ENCODE measurements around the gene SPATA24.
A peak's percentile ranks its signal among the peaks of the same experiment; 100 is the strongest.
"Not testable (repeated sequence)": the region's sequence is repeated elsewhere in the genome, so short reads cannot be mapped to it uniquely, and the experiment has no call there.

The SPATA24 gene

GRCh38 chr5:139383993-139384590 lies 19.8 kb downstream of the SPATA24 start:
- no peak for DNase-seq (ENCODE audit: low read depth, low spot score)

DNA sequence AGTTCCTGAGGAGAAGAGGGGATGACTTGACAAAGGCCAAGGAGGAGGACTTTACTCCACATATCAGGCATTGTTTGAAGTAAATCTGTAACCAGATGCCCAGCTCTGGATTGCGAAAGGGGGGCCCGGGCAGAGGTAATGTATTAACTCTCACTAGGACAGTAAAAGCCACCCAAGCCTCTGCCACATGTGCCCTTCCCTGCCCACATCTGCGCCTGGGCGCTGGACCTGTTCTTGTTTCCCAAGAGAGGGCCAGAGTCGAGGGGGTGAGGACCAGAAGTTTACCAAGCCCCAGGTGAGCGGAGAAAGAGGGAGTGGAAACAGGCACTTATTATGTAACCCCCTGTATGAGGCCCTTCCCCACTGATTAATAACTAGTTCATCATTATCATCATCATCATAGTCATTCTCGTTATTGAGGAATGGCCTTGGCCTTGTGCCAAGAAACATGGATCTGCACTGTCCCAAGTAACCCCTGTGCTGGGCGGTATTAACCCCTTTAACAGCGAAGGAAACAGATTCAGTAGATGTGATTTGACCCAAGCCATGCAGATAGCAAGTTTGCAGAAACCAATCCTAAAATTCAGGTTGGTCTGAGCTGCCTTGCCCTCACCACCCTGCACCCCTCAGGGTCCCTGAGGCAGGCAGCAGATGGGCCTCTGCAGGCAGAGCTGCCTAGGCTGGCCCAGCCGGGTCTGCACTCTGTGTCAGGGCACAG lies 20.5 kb downstream of the SPATA24 start, which contains the start of gene SLC23A1:
Gene SLC23A1, minus strand, starts transcription at position 23 of the 718 bp plus-strand sequence. CDS start 44 bp downstream, outside the sequence.
- DNase-seq (ENCODE audit: low read depth, low spot score) = no peak

GRCh38 chr5:139382807-139383206 lies 21.1 kb downstream of the SPATA24 start:
- DNase-seq (ENCODE audit: low read depth, low spot score) = no peak

DNA sequence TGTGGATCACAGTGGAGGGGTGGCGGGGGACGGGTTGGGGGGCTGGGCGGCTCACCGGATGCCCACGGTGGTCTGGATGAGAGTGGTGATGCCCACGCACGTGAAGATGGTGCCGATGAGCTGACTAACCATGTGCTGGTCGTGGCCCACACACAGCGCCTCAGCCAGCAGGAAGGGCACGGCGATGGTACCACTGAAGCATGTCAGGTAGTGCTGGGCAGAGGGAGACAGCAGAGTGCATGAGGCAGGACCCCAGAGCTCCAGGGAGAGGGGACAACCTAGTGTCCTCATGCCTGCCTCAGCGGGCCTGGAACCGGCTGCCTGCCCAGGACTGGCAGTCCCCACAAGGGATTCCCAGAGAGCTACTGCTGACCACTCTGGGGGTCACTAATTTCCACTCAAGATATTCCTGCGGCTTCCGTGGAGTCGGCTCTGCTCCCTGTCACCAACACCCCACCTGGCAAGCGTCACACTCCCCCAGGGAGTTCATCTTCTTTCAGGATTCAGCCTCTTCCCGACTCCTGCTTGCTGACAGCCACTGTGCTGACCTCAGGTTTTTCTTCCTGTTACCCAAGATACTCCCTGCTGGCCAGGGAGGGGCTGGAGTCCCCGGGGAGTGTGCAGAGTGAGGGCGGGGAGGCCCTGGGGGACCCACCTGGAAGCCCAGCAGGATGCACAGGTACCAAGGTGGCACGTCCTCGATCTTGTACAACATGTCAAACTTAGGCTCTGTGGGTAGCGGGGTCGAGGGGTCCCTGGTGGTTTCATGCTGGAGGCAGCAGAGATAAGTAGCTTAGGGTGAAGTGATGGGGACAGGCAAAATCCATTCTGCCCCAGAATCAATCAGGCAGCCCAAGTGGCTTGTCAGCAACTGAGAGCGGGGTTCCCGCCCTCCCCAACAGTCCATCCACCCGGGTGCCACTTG lies 21.8 kb downstream of the SPATA24 start:
- DNase-seq (ENCODE audit: low read depth, low spot score) = no peak

DNA sequence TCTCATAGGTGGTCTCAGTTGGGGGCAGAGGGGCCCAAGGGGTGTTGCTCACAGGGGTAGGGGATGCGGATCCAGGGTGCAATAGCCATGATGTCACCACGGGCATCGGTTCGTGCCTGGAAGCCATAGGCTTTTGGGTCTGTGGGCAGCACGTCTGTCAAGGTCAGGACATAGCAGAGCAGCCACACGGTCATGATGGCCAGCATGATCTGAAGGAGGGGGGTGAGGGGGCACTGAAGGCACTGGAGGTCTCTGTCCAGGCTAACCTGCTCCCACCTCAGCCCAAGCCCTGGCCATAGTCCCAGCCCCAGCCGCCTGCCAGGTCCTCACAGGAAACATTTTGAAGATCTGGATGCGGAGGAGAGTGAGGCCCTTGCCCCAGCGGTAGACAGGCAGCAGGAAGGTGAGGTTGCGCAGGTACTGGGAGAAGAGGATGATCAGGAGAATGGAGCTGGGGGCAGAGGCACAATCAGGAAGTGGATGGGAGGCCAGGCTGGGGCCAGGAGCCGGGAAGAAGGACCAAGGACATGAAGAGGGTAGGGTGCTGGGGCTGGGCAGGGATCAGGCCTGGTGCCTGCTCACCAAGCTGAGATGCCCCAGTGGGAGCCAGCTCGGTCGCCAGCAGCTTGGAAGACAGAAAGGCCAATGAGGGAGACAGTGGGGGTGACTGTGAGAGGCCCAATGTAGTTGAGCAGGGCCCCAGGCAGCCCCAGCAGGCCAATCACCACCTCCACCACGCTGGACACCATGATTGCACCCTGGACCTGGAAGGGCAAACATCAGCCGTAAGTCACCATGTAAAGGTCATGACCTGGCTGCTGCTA lies 24.1 kb downstream of the SPATA24 start:
- DNase-seq (ENCODE audit: low read depth, low spot score) = no peak

GRCh38 chr5:139378941-139379361 lies 24.9 kb downstream of the SPATA24 start:
- DNase-seq (ENCODE audit: low read depth, low spot score) = no peak

- no peak for DNase-seq (ENCODE audit: low read depth, low spot score)
These were observed 25.6 kb downstream of the SPATA24 start for GRCh38 chr5:139378101-139378825.

GRCh38 chr5:139377226-139377625 lies 26.7 kb downstream of the SPATA24 start:
- no peak for DNase-seq (ENCODE audit: low read depth, low spot score)

DNA sequence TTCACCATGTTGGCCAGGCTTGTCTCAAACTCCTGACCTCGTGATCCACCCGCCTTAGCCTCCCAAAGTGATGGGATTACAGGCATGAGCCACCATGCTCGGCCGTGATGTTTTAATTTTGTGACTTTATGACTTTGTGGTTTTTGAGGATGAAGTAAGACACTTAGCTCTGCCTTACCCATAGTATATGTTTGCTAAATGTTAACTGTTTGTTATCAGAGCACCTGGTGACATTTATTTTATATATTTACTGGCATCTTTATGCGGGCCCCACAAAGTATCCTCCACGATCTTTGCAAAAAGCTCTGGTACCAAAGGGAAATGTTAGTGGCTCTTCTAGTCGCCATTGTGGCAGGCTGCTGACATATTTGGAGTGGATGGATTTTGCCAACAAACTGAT lies 27.5 kb downstream of the SPATA24 start:
- no peak for DNase-seq (ENCODE audit: low read depth, low spot score)

DNA sequence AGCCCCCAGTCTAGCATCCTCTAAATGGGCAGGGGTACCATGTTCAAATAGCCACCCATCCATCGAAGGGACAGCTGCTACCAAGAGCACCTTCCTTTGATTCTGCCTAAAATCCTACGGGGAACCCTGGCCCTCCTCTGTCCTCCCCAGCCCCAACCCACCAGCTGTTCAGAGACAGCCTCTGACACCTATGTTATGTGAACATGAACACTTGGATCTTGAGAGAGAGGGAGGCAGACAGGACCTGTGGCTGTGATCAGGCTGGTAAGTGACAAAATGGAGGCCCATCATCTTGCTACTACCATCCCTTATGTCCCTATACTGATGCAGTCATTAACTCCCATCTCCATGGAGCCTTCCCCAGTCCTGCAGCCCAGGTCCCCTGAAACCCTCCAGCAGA lies 29.0 kb downstream of the SPATA24 start:
- DNase-seq (ENCODE audit: low read depth, low spot score) = no peak

- DNase-seq (ENCODE audit: low read depth, low spot score) = no peak
These were observed 32.1 kb downstream of the SPATA24 start for GRCh38 chr5:139371482-139372435.

- DNase-seq (ENCODE audit: low read depth, low spot score) = peak; percentile 40
These were observed 34.7 kb downstream of the SPATA24 start for GRCh38 chr5:139369181-139369580.

- no peak for DNase-seq (ENCODE audit: low read depth, low spot score)
These were observed 35.3 kb downstream of the SPATA24 start for GRCh38 chr5:139368613-139369012.

DNA sequence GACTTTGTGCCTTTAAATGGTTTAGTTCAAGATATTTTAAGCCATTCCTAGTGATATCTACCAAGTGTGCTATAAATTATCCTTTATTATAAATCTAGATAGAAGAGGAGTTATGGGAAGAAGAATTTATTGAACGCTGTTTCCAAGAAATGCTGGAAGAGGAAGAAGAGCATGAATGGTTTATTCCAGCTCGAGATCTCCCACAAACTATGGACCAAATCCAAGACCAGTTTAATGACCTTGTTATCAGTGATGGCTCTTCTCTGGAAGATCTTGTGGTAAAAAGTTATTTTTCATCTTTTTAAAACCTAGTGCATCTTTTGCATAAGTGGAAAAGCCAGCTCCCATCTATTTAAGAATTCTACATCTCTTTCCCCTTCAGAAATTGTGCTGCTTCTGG lies 39.4 kb downstream of the SPATA24 start:
- no peak for DNase-seq (ENCODE audit: low read depth, low spot score)

- DNase-seq (ENCODE audit: low read depth, low spot score) = no peak
These were observed 40.0 kb downstream of the SPATA24 start for GRCh38 chr5:139363937-139364336.

- no peak for DNase-seq (ENCODE audit: low read depth, low spot score)
These were observed 42.0 kb downstream of the SPATA24 start for GRCh38 chr5:139361835-139362429.

GRCh38 chr5:139360384-139360783 lies 43.5 kb downstream of the SPATA24 start:
- DNase-seq (ENCODE audit: low read depth, low spot score) = no peak

DNA sequence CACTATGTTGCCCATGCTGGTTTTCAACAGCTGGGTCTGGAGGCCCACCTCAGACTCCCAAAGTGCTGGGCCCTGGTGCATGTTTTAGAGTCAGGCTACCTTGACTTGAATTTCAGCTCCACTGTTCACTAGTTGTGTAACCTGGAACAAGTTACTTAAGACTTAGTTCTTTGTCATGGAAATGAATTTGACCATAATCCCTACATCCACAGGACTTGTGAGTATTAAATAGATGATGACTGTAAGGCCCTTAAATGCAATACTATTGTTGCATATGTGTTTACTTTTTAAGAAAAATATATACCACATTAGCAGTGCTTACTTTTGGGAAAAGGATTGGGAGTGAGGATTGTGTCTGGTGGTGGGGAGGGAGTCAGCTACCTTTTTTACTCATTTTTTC lies 45.8 kb downstream of the SPATA24 start:
- no peak for DNase-seq (ENCODE audit: low read depth, low spot score)

GRCh38 chr5:139355900-139356299 lies 48.0 kb downstream of the SPATA24 start:
- not testable (repeated sequence) for DNase-seq (ENCODE audit: low read depth, low spot score)
